Keratinocyte (primary cell): Measurements from ENCODE around the gene LHX4. TPM values are rescaled to one million over a fixed set of nuclear protein-coding genes. Genes with fewer than 3 reads are reported as not detected.

ENCODE experiments used
- DNase-seq: peaks from one replicate; pipeline ENCODE4 v3.0.0-alpha.2; 2011; ENCODE audit warnings: low read depth, missing footprints, low spot score
- FAIRE-seq: peaks from 2 replicates; lab custom pipeline; 2011; peaks lifted over from hg19 to GRCh38; lab: Jason Lieb, UNC
- H2AFZ ChIP-seq: 2 replicates; pipeline ENCODE4 v1.6.0; 2012; ENCODE audit warnings: low read length, control low read depth, inconsistent platforms; ENCODE audit not compliant: control insufficient read depth
- H3K27ac ChIP-seq: 2 replicates; pipeline ENCODE4 v1.5.1; 2011; ENCODE audit warnings: low read length; ENCODE audit not compliant: control insufficient read depth, insufficient read depth
- H3K27me3 ChIP-seq: 3 replicates; pipeline ENCODE4 v1.6.0; 2011; ENCODE audit warnings: low read length; ENCODE audit not compliant: control insufficient read depth, insufficient read depth; ENCODE audit errors: extremely low read depth
- H3K36me3 ChIP-seq, 2 experiments: 2 replicates in 1 of 2; 3 replicates in 1 of 2; pipeline ENCODE4 v1.5.1; 2011; ENCODE audit warnings: low read length in 2 of 2, mild to moderate bottlenecking in 1 of 2; ENCODE audit not compliant: control insufficient read depth in 2 of 2, insufficient read depth in 2 of 2; ENCODE audit errors: extremely low read depth in 1 of 2
- H3K4me1 ChIP-seq: 3 replicates; pipeline ENCODE4 v1.5.1; 2011; ENCODE audit warnings: low read length; ENCODE audit not compliant: control insufficient read depth, insufficient read depth; ENCODE audit errors: extremely low read depth
- H3K4me2 ChIP-seq: 3 replicates; pipeline ENCODE4 v1.6.0; 2011; ENCODE audit warnings: low read depth, low read length; ENCODE audit not compliant: control insufficient read depth, insufficient read depth; ENCODE audit errors: extremely low read depth
- H3K4me3 ChIP-seq, 3 experiments: fragments of 200-600 bp in 1 of 3; sonication (generic) in 1 of 3; 2 replicates in 2 of 3; 3 replicates in 1 of 3; pipeline ENCODE4 v1.5.1; 2011 to 2016; ENCODE audit warnings: low read length in 3 of 3, mild to moderate bottlenecking in 3 of 3, control low read depth in 2 of 3, inconsistent platforms in 1 of 3, low read depth in 1 of 3, mixed read lengths in 1 of 3, mixed run types in 1 of 3, moderate library complexity in 1 of 3; ENCODE audit not compliant: control insufficient read depth in 2 of 3, insufficient read depth in 2 of 3; ENCODE audit errors: extremely low read depth in 1 of 3
- H3K79me2 ChIP-seq: 2 replicates; pipeline ENCODE4 v1.6.0; 2012; ENCODE audit warnings: low read length; ENCODE audit not compliant: control insufficient read depth, insufficient read depth
- H3K9ac ChIP-seq: 3 replicates; pipeline ENCODE4 v1.6.0; 2011; ENCODE audit warnings: low read length; ENCODE audit not compliant: control insufficient read depth, insufficient read depth; ENCODE audit errors: extremely low read depth
- H3K9me1 ChIP-seq: 3 replicates; pipeline ENCODE4 v1.6.0; 2011; ENCODE audit warnings: low read length; ENCODE audit not compliant: control insufficient read depth, insufficient read depth; ENCODE audit errors: extremely low read depth
- H3K9me3 ChIP-seq: 2 replicates; pipeline ENCODE4 v1.5.1; 2012; ENCODE audit warnings: low read depth, low read length; ENCODE audit not compliant: control insufficient read depth
- H4K20me1 ChIP-seq: 3 replicates; pipeline ENCODE4 v1.6.0; 2011; ENCODE audit warnings: low read length; ENCODE audit not compliant: control insufficient read depth, insufficient read depth; ENCODE audit errors: extremely low read depth
- CTCF ChIP-seq, 3 experiments: IDR thresholded peaks in 1 of 3; conservative IDR thresholded peaks in 1 of 3; optimal IDR thresholded peaks in 1 of 3; 2 replicates in 2 of 3; 3 replicates in 1 of 3; pipeline versions ENCODE3 to v1.5.1; 2011; ENCODE audit warnings: low read length in 3 of 3, mild to moderate bottlenecking in 3 of 3, moderate library complexity in 2 of 3, control low read depth in 1 of 3, inconsistent platforms in 1 of 3; ENCODE audit not compliant: insufficient read depth in 2 of 3; ENCODE audit errors: extremely low read depth in 1 of 3
- EZH2 ChIP-seq: IDR thresholded peaks from one replicate; pipeline ENCODE4 v1.6.1; 2012; ENCODE audit warnings: inconsistent platforms, mild to moderate bottlenecking, low read length, moderate library complexity
- dilution Hi-C: fragments of 300-500 bp; cut with MboI; formaldehyde crosslinking; loops from one replicate; pipeline ENCODE4 v1.7.0; 2020; ENCODE audit warnings: low sequenced_read_pairs; ENCODE audit not compliant: extremely low pct_ligation_motif_present
- polyA plus RNA-seq, 5 experiments: library from polyadenylated mRNA; depleted of rRNA in 3 of 5; stranded (reverse) in 3 of 5; stranded (forward) in 1 of 5; unstranded in 1 of 5; fragments of >200 nt; gene quantifications; 1 replicate in 1 of 5; 2 replicates in 3 of 5; 3 replicates in 1 of 5; pipeline versions ENCODE4 v1.2.1 to v1.2.3, GENCODE V29; 2011 to 2012; ENCODE audit warnings: missing spikeins in 2 of 5, low read depth in 1 of 5, low replicate concordance in 1 of 5

Gene LHX4
- polyA plus RNA-seq, 1 donor (not counting 4 experiments of a cell fraction or from before 2014, with no cell fraction given): not detected

GRCh38 chr1:180197231-180197630, 32.8 kb upstream of the LHX4 start:
- H3K9ac ChIP-seq: no peak overlapping the region
- H3K9me1 ChIP-seq: no peaks in the 10 kb centered on the region
- no peak for DNase-seq
- H3K4me2 ChIP-seq: no peak overlapping the region
- H3K4me1 ChIP-seq: peaks cover 3% of the 10 kb centered on the region
- H3K27ac ChIP-seq: no peak overlapping the region
- no peaks in the 10 kb centered on the region for H3K9me3 ChIP-seq
- peaks cover 8 to 16% of the 10 kb centered on the region in 2 experiments for H3K36me3 ChIP-seq
- TF ChIP-seq EZH2 (no peak), CTCF (optimal IDR thresholded peaks at IDR 0.05 in 1 of 3, IDR thresholded peaks at IDR 0.05 in 1 of 3, conservative IDR thresholded peaks at IDR 0.05 in 1 of 3; ENCODE audit: extremely low read depth in 1 of 3, insufficient read depth in 2 of 3, low read length in 3 of 3) (no peak)
- H3K27me3 ChIP-seq: no peaks in the 10 kb centered on the region
- H2AFZ ChIP-seq: no peak overlapping the region
- H3K4me3 ChIP-seq: no peak overlapping the region
- no peaks in the 10 kb centered on the region for H4K20me1 ChIP-seq
- no peaks in the 10 kb centered on the region for H3K79me2 ChIP-seq
- dilution Hi-C loops: no loop called here
- FAIRE-seq: no peak

GRCh38 chr1:180198196-180198595, 31.9 kb upstream of the LHX4 start:
- DNase-seq (no peak), FAIRE-seq (no peak)
- Histone ChIP-seq H3K4me3 (no peak overlapping the region), H3K9me1 (no peaks in the 10 kb centered on the region), H3K79me2 (no peaks in the 10 kb centered on the region), H3K9me3 (no peaks in the 10 kb centered on the region), H3K4me1 (peaks cover 3% of the 10 kb centered on the region), H2AFZ (no peak overlapping the region), H3K9ac (no peak overlapping the region), H3K27me3 (no peaks in the 10 kb centered on the region), H3K4me2 (no peak overlapping the region), H3K36me3 (peaks cover 8 to 11% of the 10 kb centered on the region in 2 experiments), H3K27ac (no peak overlapping the region), H4K20me1 (no peaks in the 10 kb centered on the region)
- TF ChIP-seq CTCF (optimal IDR thresholded peaks at IDR 0.05 in 1 of 3, IDR thresholded peaks at IDR 0.05 in 1 of 3, conservative IDR thresholded peaks at IDR 0.05 in 1 of 3; ENCODE audit: extremely low read depth in 1 of 3, insufficient read depth in 2 of 3, low read length in 3 of 3) (no peak), EZH2 (no peak)
- dilution Hi-C loops: no loop called here
